PC-9 (cell line): ENCODE data around the gene SIRT2.

Source experiments
- CTCF ChIP-seq: fragments of 200-600 bp; sonication (generic); conservative IDR thresholded peaks from 2 replicates; pipeline ENCODE4 v1.6.1; 2017; ENCODE audit warnings: mixed run types, antibody characterized with exemption, mild to moderate bottlenecking, moderate library complexity
- EZH2 ChIP-seq: fragments of 200-600 bp; sonication (generic); IDR thresholded peaks from 2 replicates; pipeline ENCODE4 v1.8.0; 2017; ENCODE audit warnings: antibody characterized with exemption, low read depth

- TF ChIP-seq CTCF (no peak), EZH2 (no peak)
These were observed 5.4 kb upstream of the SIRT2 start for GRCh38 chr19:38904581-38905539.
